NCI-H1105 (cell line): ENCODE results near the gene KCNQ1.

ENCODE experiments used
- DNase-seq: peaks from one replicate; lab custom pipeline; 2025; lab: John Stamatoyannopoulos, UW

The KCNQ1 gene

GRCh38 chr11:2821891-2822290, 377.1 kb downstream of the KCNQ1 start:
- DNase-seq, result no peak

GRCh38 chr11:2824851-2825250, 380.0 kb downstream of the KCNQ1 start:
- DNase-seq, result no peak

DNA sequence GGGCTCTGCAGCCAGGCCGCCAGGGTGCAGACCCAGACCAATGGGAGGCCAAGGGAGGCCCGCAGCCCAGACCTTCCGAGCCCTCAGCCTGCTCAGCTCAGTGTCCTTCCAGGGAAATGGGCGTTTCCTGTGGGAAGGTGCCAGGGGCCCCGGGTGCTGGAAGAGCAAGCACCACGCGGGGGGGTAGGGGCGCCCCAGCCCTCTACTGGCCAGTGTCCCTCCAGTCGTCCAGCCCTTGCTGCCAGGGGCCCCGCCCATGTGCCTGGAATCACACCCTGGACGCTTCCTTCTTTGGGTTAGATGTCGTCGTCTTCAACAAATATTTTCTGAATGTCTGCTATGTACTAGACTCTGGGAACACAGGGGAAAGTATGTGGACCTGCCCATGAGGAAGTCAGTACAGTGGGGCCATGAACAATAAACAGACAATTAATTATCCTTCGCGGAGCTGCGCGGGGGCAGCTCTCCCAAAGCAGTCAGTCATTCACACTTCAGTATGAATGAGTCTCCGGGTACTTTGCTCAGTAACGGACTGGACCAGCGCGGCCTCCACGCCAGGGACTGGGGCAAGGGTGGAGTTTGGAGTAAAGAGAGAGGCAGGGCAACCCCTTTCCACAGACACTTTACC, 380.6 kb downstream of the KCNQ1 start:
- DNase-seq, result no peak

DNA sequence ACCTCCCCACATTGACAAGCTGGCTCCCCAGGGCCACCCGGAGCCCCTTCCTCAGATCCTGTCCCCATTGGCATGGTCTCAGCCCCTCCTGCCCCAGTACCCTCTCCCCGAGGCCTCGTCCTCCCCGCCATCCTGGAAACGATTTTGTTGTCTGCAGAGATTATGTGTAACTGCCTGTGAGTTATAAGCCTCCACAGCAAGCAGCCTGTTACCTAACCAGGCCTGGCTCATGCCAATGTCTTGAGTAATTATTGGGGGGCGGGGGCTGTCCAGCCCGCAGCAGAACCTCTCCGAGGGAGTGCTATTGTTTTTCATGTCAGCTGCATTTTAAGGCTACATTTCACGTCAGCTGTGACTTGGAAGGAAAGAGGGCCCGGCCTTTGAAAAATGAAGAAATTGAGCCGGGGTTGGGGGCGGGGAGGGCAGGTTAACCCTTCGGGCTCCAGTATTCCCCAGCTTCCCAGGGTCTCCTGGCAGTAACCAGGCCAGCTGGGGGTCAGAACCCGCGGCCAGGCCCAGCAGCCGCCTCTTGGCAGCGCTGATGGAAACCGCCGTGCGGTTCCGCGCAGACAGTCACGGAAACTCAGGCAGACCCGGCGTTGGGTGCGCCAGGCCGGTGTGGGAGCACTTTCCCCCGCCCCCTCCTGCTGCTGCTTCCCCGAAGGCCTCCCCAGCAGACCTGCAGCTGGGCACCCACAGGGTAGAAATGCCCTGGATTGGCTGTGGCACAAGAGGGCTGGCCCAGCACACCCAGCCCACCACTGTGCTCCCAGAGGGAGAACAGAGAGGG, 381.3 kb downstream of the KCNQ1 start:
- DNase-seq, result no peak

DNA sequence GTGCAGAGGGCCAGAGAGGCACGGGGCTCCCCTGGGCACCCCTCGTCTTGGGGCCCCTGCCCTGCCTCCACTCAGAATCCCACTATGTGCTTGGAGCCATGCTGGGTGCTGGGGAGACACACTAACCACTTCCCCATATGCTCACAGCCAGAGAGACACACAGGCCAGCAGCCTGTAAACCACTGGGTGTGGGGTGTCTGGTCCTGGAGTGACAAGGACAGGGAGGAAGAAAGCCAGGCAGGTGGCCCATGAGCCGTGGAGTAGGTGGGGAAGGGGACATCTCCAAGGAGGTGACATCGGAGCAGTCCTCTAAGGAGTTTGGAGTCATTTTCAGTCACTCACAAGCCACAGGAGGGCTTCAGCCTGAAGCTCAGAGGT, 381.9 kb downstream of the KCNQ1 start:
- no peak for DNase-seq

GRCh38 chr11:2827256-2827655, 382.4 kb downstream of the KCNQ1 start:
- no peak for DNase-seq

- no peak for DNase-seq
Measured at GRCh38 chr11:2827792-2828191, 383.0 kb downstream of the KCNQ1 start.

DNA sequence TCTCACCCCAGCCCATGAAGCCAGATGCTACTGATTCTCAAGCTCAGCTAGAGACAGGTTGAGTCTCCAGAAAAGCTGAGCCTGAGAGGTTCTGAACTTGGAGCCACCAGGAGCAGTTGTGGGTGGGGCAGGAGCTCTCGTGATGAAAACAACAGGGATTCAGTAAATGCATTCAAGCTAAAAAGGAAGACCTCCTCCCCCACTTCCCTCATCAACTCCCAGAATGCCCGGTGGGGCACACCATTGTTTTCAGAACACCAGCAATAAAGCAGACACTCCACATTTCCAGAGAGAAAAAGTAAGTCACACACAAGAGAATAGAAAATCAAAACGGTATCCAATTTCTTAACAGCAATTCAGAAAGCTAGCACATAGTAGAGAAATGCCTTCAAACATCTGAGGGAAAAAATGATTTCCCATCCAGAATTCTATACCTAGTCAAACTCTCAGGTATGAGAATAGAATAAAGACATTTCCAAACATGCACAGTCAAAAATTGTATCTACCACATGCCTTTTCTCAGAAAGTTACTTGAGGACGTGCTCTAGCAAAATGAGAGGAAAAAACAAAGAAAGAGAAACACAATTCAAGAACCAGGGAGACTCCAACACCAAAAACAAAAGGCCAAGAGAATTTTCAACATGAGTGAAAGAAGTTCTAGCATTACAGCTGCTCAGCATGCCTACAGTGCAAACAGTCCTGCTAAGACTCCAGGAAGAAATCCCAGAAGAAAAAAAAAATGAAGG, 383.9 kb downstream of the KCNQ1 start:
- no peak for DNase-seq

DNA sequence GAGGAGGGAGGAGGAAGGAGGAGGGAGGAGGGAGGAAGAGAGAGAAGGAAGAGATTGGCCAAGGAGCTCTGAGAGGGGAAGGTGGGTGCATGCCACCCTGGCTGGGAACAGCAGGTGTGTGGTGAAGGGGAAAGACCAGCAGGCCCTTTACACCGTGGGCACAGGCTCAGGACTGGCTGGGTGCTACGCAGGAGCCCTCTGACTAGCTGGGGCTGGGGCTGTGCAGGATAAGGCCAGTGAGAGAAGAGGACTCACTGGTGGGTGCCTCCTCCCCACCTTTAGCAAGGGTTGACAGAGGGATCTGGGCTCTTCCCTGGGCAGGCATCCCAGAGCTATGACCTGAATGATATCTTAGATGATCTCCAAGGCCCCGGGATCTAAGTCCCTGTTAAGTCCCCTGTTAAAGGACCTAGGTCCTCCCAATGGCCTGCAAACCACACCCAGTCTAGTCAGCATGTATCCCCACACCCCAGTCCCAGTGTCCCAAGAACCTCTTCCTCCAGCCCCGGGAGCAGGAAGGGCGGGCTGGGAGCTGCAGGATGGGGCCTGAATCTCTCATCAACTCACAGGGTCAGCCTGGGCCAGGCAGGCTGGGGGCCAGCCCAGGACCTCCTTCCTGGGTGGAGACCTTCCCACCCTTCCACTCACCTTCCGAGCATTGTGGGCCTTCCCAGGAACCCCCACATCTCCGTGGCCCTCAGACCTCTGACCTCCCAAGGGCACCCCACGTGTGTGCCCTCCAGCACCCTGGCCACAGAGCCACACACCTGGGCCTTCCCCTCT, 385.4 kb downstream of the KCNQ1 start:
- no peak for DNase-seq

DNA sequence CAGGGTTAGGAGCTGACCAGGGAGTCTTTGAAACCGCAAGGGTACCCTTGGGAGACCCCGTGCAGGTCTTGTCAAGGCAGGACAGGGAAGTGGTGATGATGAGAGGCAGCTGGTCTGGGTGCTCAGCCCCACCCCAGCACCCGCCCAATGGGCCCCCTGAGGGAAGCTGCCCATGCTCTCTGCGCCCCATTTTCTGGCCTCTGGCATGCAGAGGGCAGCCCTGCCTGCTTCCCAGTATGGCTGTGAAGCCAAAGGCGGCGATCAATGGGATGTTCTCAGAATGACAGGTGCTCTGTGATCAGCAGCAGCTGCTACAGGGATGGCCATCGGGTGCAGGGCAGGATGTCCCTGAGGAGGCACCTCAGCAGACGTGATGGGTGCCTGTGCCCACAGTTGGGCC, 386.1 kb downstream of the KCNQ1 start:
- DNase-seq, result no peak

- no peak for DNase-seq
Measured at GRCh38 chr11:2831781-2832532, 387.1 kb downstream of the KCNQ1 start.

- no peak for DNase-seq
Measured at GRCh38 chr11:2832533-2833020, 387.8 kb downstream of the KCNQ1 start.

DNA sequence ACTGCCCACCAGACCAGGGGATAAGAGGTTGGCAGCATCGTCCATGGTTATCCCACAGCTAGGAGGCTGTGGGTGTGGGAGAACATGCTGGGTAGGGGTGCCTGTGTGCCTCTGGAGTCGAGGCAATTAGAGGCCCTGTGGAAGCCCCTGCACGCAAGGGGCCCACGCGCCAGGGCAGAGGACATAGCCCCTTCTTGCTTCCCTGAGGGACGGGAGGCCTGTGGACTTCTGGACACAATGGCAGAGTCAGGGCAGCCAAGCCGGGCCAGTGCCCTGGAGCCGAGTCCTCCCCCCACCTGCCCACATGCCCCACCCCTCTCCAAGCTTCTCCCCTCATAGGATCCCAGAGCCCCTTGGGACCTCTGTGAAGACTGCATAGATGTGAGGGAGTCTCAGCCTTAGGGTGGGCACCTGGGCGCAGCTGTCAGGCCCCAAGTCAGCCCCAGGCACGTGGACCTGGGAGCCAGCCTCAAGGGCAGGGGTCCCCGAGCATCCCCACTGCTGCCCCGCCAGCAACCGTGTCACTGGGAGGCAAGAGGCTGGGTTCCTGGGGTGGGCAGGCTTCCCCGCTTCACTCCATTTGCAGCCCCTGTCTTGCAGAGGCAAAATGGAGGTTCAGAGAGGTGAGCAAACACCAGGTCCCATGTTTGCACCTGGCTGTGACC, 388.4 kb downstream of the KCNQ1 start:
- no peak for DNase-seq

GRCh38 chr11:2833716-2834502, 389.1 kb downstream of the KCNQ1 start:
- no peak for DNase-seq

- DNase-seq, result no peak
Measured at GRCh38 chr11:2834503-2835273, 389.9 kb downstream of the KCNQ1 start.

GRCh38 chr11:2835296-2835695, 390.5 kb downstream of the KCNQ1 start:
- DNase-seq, result no peak

DNA sequence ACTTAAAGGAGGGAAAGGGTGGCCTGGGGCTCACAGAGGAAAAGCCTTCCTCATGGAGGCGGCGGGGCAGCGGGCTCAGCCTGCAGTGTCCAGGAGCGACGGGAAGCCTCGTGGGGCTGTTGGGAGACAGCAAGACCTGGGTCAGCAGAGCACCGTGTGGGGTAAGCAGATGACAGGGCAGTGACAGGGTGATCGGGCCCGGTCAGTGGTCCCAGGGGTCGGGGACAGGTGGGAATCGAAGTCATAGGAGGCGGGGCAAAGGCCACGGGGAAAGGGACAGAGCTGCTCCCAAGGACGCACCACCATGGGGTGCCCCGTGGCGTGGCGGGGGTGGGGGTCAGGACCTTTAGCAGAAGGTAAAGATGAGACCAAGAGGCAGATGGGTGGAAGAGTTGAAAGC, 390.9 kb downstream of the KCNQ1 start:
- DNase-seq, result no peak

DNA sequence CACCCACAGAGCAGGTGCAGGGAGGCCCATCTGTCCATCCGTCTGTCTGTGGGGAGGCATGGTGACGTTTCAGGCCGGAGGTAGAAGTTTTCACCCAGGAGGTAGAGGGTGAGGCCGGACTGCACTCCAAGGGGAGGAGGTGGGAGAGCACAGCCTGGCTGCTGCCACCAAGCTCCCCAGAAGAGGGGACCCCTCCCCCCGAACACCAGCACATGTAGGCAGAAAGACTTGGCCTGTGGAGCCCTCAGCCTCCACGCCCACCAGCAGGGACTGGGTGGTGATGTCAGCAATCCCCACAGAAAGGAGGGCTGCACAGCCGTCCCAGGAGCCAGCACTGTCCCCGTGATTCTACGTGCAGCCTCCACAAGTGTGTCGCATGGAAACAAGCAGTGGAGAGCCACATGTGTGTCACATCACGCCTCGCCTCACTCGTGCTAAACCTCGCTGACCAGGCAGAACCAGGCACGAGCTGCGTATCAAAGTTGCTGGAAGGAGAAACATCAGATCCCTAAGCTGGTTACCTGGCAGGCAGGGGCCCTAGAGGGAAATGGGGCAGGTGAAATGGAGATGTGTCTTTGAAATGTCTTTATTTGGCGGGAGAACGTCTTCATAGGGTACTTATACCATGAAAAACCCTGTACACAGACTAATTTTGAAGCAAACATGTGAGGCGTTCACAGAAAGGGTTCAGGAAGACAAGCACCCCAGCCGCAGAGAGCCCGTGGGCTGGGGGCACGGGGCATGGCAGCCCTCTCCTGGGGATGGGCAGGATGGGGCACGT, 391.7 kb downstream of the KCNQ1 start:
- DNase-seq, result no peak
